Tibial nerve (tissue), 4 donors: Measurements from ENCODE around the gene BNIP2.

ENCODE experiments used
- EP300 ChIP-seq, 2 donors: sonication (generic); formaldehyde crosslinking; IDR thresholded peaks; one replicate each; pipeline ENCODE4 v1.6.1; 2017; ENCODE audit warnings: antibody characterized with exemption in 2 of 2, mild to moderate bottlenecking in 1 of 2
- POLR2A ChIP-seq, 2 donors: fragments of 450-650 bp; IDR thresholded peaks; one replicate each; pipeline ENCODE4 v1.6.1; 2017; ENCODE audit warnings: antibody characterized with exemption in 2 of 2, mild to moderate bottlenecking in 2 of 2, moderate library complexity in 2 of 2
- TF ChIP-seq, protein P1 (sequence below), 5 experiments: fragments of 200-600 bp in 3 of 5; fragments of 450-650 bp in 2 of 5; sonication (generic) in 3 of 5; IDR thresholded peaks; one replicate each; pipeline ENCODE4 v1.5.1; 2016 to 2019; ENCODE audit warnings: antibody characterized with exemption in 5 of 5, mild to moderate bottlenecking in 3 of 5, moderate library complexity in 2 of 5

GRCh38 chr15:59736181-59736580 lies 47.1 kb upstream of the BNIP2 start:
- TF ChIP-seq, protein P1, sequence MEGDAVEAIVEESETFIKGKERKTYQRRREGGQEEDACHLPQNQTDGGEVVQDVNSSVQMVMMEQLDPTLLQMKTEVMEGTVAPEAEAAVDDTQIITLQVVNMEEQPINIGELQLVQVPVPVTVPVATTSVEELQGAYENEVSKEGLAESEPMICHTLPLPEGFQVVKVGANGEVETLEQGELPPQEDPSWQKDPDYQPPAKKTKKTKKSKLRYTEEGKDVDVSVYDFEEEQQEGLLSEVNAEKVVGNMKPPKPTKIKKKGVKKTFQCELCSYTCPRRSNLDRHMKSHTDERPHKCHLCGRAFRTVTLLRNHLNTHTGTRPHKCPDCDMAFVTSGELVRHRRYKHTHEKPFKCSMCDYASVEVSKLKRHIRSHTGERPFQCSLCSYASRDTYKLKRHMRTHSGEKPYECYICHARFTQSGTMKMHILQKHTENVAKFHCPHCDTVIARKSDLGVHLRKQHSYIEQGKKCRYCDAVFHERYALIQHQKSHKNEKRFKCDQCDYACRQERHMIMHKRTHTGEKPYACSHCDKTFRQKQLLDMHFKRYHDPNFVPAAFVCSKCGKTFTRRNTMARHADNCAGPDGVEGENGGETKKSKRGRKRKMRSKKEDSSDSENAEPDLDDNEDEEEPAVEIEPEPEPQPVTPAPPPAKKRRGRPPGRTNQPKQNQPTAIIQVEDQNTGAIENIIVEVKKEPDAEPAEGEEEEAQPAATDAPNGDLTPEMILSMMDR (IDR thresholded peaks at IDR 0.05), result no peak
- no peak for TF ChIP-seq POLR2A (IDR thresholded peaks at IDR 0.05)
- TF ChIP-seq EP300 (IDR thresholded peaks at IDR 0.05), result no peak
